ENCODE data around the gene RPUSD2.

The RPUSD2 gene, protein sequence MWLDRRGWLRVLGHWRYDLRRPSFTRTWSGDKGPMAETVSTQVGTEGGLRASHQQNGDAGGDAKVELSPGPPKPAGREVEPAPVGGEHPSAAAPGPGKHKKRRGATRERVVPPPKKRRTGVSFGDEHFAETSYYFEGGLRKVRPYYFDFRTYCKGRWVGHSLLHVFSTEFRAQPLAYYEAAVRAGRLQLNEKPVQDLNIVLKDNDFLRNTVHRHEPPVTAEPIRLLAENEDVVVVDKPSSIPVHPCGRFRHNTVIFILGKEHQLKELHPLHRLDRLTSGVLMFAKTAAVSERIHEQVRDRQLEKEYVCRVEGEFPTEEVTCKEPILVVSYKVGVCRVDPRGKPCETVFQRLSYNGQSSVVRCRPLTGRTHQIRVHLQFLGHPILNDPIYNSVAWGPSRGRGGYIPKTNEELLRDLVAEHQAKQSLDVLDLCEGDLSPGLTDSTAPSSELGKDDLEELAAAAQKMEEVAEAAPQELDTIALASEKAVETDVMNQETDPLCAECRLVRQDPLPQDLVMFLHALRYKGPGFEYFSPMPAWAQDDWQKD

DNA sequence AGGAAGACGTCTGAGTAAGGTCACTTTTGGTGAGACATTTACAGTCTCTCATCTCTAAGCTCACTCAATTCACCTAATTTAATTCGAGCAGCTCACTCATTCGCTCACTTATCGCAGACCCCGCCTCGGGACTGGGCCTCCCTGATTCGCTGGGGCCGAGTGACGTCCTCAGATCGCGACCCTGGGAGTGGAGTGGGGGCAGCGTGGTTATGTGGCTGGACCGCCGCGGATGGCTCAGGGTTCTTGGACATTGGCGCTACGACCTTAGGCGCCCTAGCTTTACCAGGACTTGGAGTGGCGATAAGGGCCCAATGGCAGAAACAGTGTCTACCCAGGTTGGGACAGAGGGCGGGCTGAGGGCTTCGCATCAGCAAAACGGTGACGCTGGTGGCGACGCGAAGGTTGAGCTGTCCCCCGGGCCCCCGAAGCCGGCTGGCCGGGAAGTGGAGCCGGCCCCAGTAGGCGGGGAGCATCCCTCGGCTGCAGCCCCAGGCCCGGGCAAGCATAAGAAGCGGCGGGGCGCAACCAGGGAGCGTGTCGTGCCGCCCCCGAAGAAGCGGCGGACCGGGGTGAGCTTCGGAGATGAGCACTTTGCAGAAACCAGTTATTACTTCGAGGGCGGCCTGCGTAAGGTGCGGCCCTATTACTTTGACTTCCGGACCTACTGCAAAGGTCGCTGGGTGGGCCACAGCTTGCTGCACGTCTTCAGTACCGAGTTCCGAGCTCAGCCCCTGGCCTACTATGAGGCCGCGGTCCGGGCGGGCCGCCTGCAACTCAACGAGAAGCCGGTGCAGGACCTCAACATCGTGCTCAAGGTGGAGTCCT lies at the start of gene RPUSD2:
Gene RPUSD2, plus strand, starts transcription at position 171 of the 825 bp plus-strand sequence. Its CDS starts 39 bp downstream, at position 210.
- DNase-seq, result peak; percentile 97

DNA sequence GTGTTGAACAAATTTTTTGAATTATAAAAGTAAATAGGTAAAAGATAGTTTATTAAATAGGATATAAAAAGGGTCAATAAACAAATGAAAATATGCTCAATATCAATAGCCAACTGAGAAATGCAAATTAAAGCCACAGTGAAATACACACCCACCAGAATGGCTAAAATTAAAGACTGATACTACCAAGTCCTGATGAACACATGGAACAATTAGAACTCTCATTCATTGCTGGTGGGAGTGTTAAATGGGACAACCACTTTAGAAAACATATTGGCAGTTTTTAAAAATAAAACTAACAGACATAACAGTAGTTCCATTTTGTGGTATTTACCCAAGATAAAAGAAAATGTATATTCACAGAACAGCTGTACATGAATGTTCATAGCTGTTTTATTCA lies 45.5 kb upstream of the RPUSD2 start:
- no peak for DNase-seq

DNA sequence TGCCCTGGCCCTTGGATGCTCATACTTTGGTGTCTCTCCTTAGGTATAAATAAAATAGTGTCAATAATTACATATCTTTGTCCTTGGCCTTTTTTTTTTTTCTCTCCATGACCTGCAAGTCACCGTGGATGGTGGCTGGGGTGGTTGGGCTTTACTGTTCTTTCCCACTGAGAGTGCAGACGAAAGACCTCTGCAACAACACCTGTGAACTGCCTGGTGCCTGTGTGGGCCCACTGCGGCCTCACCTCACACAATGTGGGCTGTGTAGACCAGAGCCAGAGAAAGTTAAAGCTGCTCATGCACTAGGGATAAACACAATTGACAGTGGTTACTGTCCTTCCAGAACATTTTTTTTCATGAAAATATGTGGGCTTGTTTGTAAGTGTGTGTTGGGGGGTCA lies 43.2 kb upstream of the RPUSD2 start:
- no peak for DNase-seq

DNA sequence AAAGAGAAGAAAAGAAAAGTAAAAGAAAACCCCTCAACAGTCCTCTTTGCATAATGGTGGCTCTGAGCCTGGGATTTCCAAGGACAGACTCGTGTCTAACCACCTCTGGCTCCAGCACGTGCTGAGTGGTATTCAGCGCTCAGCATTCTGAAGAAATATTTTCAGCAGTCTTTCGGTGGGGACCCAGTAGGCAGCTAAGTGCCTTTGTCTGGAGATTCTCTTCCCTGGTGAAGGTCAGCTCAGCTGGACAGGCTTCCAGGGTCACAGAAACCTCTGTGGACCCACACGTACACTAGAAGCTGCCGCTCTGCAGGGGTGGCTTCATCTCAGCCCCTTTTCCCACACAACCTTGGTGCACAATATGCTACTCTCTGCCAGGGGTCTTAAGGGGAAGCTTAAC lies 40.3 kb upstream of the RPUSD2 start:
- DNase-seq, result no peak

DNA sequence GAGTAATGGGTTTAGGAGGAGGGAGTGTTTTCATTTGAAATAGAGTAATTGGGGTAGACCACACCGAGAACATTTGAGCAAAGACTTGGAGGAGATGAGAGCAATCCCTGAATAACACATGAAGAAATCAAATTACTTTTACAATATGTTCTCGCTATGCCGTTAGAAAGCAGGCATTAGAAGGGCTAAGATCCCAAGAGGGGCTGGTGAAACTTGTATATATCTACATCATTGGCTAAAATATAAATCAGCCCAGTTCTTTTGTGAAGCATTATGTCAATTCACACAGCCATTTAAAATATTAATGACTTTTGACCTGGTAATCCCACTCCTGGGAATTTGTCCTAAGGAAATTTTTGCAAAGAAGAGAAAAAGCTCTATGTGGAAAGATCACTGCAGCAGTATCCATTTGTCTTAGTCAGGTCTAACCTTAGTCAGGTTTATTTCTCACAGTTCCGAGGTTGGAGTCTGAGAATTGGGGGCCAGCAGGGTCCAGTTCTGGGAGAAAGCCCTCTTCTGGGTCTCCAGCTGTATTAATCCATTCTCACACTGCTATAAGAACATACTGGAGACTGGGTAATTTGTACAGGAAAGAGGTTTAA lies 35.2 kb upstream of the RPUSD2 start:
- DNase-seq, result no peak

DNA sequence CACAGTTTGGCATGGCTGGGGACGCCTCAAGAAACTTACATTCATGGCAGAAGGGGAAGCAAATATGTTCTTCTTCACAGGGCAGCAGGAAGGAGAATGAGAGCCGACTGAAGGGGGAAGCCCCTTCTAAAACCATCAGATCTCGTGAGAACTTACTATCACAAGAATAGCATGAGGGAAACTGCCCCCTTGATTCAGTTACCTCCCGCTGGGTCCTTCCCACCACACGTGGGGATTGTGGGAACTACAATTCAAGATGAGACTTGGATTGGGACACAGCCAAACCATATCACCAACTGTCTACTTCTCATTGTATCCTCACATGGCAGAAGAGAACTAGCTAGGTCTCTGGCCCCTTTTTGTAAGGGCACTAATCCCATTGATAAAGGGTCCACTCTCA lies 34.7 kb upstream of the RPUSD2 start:
- DNase-seq, result no peak

DNA sequence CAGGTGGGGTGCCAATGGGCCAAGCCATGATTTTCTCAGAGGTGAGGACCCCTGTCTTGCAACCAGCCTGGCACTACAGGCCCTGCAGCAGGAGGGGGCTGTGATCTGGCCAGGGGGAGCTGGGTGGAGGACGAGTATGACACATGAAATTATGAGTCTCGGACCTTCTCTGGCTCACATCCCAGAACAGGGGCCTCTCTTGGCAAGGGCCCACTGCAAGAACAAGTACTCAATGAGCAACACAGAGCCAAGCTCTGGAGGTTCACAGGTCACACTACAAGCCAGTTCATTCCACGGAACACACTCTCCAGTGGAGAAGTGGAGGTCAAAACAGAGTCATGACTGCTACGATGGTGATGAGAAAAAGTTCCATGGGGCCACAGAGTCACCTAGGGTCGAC lies 32.6 kb upstream of the RPUSD2 start:
- no peak for DNase-seq

DNA sequence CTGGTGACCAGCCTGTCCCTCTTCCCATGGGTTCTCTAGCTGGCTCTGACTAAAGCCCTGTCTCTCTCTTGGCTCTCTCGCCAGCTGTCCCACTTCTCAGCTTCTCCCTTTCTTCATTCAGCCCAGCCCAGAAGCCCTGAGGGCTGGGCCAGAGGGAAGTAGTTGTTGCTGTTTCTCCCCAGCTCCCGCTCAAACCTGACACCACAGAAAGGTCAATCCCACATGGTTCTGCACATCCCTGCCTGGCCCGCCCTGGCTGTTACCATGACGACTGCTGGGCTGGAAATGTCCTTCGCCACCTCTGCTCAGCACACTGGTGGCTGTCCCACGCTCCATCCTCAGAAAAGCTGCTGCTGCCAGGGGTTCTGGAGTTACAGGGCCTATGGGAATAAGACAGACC lies 30.1 kb upstream of the RPUSD2 start:
- no peak for DNase-seq

DNA sequence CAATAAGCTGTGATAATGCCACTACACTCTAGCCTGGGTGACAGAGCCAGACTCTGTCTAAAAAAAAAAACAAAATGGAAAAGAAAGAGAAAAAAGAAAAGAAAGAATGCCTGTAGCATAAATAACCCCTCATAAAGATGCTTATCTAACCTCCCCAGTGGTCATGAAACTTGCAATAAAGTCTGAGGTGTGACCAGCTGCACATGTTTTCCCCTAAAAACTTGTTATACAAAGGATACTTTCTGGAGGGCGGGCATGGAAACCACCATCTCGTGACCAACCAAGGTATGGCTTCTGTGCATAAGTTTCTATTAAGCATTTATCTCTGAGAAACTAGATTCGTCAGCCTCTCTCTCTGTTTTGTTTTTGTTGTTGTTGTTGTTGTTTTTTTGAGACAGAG lies 26.0 kb upstream of the RPUSD2 start:
- DNase-seq, result no peak

DNA sequence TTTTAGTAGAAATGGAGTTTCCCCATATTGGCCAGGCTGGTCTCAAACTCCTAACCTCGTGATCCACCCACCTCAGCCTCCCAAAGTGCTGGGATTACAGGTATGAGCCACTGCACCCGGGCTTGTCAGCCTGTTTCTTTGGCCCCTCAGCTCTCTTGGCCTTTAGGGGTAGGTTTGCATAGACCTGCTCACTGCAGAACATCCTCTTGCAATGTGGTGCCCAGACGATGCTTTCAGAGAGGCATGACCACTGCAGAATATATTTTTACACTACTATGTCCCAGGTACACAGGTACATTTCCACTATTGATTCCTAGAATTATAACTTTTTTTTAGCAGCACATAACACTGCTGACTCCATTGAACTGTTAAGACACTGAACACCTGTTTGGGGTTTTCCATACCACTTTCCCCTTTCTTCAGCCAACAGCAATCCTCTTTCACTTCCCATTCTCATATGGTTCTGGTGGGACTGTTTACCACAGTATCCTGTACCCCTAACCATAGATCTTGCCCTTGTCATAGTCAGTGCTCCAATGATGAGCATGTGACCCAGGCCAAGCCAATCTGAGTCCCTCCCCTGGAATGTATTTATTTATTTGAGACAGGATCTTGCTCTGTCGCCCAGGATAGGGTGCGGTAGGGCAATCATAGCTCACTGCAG lies 25.3 kb upstream of the RPUSD2 start:
- no peak for DNase-seq

DNA sequence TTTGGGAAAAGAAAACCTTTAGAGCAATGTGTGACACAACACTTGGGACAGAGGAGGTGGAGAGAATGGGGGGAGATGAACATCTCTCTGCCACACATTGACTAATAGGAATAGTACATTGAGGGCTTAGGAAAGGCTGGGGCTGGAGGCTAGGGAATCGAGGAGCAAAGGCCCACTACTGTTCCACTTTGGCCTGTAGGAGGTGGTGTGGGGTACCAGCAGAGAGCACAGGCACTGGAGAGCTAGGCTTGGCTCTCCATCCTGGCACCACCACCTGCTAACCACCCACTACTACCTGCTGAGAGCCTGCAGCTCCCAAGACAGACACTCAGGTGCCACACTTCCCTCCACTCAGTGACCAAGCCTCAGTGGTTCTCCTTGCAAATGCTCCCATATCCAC lies 23.6 kb upstream of the RPUSD2 start:
- peak; percentile 58 for DNase-seq

DNA sequence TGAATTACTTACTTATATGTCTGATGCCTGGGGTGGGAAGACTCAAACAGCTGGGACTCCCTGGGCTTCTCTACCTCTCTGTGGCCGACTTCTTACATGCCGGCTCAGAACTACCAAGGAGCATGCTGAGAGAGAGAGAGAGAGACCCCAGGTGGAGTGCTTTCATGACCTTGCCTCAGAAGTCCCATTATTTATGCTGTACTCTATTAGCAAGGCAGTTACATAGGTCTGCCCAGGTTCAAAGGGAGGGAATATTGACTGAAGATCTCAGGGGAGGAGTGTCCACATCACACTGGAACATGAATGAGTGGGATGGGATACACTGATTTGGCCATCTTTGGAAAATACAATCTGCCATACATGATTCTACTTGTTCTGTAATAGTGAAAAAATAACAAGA lies 20.5 kb upstream of the RPUSD2 start:
- DNase-seq, result no peak

DNA sequence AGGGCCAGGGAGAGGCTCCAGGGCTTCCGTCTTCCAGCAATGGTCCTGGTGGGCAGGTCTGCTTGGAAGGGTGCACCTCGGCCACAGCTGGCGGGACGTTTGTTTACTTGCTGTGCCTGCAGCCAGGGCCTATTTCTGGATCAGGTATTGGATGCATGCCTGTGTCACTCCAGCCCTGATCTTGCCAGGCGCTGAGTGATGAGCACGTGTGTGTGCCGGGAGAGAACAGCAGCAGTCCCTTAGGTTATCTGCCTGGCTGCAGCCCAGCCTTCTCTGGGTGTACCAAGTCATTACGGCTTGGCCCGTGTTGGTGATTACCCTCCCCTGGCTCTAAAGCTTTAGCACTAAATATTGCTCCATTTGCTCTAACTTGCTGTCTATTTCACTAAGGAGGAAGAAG lies 19.2 kb upstream of the RPUSD2 start:
- no peak for DNase-seq

DNA sequence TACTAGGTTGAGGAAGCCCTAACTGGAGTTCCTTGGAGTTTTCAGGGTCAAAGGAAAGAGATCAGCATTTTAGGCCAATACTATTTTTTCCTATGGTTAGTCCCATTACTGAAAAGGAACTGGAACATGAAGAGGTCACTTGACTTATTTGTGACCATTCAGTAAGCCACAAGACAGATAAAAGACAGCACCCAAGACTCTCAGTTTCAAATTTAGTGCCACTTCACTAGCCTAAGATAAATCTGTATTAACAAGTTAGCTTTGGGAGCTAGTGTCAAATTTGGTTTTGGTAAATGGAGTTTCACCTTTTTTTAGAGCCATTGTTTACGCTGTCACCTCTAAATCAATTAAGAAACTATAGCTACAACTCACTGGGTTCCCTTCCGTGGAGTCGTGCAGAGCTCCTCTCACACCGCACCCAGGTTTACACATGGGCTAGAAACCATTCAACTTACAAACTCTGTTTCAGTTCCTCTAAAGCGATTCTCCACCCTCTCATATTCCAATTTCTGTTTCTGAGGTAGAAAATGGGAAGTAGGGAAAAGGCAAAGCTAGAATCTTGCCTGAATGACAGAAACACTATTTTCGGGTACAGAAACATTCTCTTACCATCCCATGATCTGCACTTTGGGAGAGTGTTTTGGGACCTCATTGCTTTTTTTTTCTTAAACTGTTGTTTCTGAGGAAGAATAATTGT lies 18.6 kb upstream of the RPUSD2 start:
- DNase-seq, result no peak

DNA sequence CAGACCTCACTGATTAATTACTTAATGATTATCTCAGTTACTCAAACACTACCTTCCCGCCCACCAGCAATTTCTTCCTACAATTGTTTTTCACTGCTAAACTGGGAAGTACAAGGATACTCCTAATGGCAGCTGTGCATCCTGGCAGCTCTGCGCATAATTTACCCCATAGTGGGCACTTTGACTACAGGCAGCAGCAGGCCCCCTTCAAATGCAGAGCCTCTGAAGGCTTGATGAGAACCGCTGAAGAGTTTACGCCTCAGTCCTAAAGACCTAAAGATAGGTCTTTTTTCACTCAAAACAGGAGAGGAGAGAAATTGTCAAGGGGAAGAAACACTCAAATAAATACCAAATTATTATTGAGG lies 15.0 kb upstream of the RPUSD2 start:
- peak; percentile 96 for DNase-seq

DNA sequence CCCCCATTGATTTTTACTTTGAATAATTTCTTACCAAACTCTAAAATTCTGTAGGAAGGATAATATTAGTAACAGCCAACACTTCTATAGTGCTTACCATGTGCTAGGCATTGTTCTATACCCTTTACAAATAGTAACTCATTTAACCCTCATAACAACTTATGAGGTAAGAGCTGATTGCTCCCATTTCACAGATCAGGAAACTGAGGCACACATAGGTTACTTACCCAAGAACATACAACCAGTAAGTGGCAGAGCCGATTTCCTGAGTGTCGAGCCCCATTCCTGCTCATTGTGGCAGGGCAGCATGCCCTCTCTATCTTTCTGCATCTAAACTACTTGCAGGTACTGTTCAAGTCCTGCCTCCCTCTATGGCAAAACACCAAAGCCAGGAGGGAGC lies 13.2 kb upstream of the RPUSD2 start:
- DNase-seq, result no peak

DNA sequence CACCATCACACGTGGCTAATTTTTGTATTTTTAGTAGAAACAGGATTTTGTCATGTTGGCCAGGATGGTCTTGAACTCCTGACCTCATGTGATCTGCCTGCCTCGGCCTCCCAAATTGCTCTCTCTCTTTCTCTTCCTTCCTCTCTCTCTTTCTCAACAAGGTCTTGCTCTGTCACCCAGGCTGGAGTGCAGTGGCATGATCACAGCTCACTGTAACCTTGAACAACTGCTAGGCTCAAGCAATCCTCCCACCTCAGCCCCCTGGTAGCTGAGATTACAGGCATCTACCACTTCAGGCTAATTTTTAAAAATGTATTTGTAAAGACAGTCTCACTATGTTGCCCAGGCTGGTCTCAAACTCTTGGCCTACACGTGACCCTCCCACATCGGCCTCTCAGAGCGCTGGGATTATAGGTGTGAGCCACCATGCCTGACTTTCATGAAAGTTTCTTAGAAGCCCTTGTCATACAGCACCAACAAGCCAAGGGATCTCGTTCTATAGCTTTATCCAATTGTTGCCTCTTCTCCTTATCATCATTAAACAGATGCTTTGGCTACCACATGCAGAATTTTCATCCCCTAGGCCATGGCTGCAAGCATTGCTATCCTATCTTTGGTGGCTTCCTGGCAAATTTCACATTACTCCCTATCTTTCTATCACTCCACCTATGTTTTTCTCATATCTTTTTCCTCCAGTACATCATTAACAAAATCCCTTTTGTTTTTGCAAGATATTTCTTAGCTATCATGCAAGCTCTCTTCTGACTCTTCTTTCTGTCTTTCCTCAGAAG lies 10.0 kb upstream of the RPUSD2 start:
- DNase-seq, result no peak

DNA sequence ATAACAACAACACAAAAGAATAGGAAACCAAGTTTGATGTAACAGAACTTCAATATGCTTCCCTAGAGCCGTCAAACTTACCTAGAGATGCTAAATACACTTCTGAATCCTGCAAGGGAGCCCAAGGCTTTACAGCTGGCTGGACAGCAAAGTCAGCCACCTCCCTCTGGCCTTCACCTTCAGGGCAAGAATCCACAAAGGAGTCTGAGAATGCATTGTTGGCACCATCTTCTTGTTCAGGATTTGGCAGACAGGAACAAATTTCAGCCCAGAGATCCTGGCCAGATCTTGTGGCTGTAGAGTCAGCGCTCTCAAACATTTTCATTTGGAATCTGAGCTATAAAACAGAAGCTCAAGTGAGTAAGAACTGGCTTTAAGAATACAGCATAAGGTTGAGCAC lies 6.4 kb upstream of the RPUSD2 start:
- DNase-seq, result peak; percentile 10

DNA sequence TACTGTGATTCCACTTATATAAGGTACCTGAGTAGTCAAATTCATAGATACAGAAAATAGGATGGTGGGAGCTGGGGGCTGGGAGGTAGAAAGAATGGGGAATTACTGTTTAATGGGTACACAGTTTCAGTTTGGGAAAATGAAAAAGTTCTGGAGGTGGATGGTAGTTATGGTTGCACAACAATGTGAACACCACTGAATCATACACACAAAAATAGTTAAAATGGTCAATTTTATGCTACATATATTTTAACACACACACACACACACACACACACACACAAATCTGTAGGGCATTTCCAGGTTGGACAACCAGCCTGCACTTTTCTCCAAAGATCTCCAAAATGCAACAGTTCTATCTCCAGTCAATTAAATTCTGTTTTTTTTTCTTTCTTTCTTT lies 5.7 kb upstream of the RPUSD2 start:
- DNase-seq, result no peak

DNA sequence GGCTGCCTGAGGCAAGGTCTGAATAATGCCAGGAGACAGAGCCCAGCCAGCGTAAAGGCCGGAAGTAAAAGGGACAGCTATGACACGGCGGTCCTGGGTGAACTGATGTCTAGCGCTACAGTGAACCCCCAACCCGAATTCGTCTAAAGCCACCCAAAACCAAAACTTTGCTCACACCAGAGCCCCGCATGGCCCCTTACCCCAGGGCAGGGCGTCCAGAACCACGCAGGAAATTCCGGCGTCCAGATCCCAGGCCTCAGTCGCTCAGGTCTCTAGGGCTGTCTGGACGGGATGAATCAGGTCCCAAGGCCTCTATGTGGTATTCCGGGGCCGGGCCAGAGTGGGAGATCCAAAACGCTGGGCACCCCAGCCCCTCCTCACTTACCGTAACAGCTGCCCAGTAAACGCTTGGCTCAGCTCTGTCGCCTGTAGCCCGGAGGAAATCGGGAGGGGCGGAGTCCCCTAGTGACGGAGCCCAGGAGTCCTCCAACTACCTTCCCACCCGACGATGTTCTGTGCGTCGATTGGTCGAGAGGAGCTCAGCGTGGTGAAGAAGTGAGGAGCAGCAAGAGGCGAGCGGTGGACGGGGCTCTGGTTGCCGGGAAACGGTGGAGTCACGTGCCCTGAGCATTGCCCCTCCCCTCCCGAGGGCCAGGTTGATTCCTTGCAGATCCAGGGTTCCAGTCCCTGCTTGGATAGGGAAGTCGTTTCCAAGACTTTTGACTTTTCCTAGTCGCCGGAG lies 4.3 kb upstream of the RPUSD2 start, which contains the start of gene CCDC32:
Gene CCDC32, minus strand, starts transcription at position 452 of the 742 bp plus-strand sequence. CDS start 2,027 bp downstream, outside the sequence.
- DNase-seq, result peak; percentile 100
